HUES6 (cell line): ENCODE results near the gene FAM32A.

Experiments
- H3K27ac ChIP-seq: 2 replicates; pipeline ENCODE4 v1.7.0; 2013; ENCODE audit warnings: low read depth, mild to moderate bottlenecking, low read length, inconsistent platforms
- H3K27me3 ChIP-seq: 2 replicates; pipeline ENCODE4 v1.6.1; 2013; ENCODE audit warnings: low read length; ENCODE audit not compliant: control insufficient read depth, insufficient read depth
- H3K36me3 ChIP-seq: 2 replicates; pipeline ENCODE4 v1.6.1; 2013; ENCODE audit warnings: low read length; ENCODE audit not compliant: control insufficient read depth, insufficient read depth
- H3K4me1 ChIP-seq: 2 replicates; pipeline ENCODE4 v1.6.1; 2013; ENCODE audit warnings: low read length; ENCODE audit not compliant: control insufficient read depth, insufficient read depth
- H3K4me3 ChIP-seq: 2 replicates; pipeline ENCODE4 v1.5.1; 2013; ENCODE audit warnings: low read depth, low read length
- H3K9ac ChIP-seq: one replicate; pipeline ENCODE4 v1.6.1; 2013; ENCODE audit warnings: mild to moderate bottlenecking, low read length
- H3K9me3 ChIP-seq: 2 replicates; pipeline ENCODE4 v1.6.1; 2013; ENCODE audit warnings: low read depth, low read length; ENCODE audit not compliant: control insufficient read depth, insufficient read depth

Gene FAM32A

DNA sequence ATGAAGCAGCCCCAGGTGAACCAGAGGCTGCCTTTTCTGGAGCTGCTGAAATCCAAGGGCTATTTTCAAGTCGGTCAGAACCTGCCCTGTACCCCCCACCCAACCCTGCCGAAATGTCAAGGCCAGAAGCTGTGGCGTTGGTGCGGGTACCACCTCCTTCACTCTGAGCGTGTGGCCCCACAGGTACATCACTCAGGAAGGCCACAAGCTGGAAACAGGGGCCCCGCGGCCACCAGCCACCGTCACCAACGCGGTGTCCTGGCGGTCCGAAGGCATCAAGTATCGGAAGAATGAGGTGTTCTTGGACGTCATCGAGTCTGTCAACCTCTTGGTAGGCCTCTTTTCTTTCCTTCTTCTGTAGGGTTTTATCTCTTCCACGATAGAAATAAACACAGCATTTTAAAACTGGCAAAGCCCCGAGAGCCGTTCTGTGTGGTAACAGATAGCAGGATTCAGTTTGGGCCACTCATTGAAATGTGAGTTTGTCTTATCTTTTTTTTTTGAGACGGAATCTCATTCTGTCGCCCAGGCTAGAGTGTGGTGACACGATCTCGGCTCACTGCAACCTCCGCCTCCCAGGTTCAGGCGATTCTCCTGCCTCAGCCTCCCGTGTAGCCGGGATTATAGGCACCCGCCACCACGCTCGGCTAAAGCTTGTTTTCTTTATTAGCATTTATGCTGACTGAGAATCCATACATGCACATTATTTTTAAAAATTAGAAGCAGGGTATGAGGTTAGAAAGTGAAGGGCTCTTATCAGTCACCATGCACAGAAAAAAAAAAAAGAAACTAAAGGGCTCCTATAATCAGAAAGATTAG lies 23.8 kb downstream of the FAM32A start:
- Histone ChIP-seq H3K9ac (no peak overlapping the region), H3K4me3 (no peak overlapping the region), H3K36me3 (peaks cover 56% of the 10 kb centered on the region), H3K4me1 (no peaks in the 10 kb centered on the region), H3K9me3 (no peaks in the 10 kb centered on the region), H3K27me3 (no peaks in the 10 kb centered on the region), H3K27ac (no peak overlapping the region)

DNA sequence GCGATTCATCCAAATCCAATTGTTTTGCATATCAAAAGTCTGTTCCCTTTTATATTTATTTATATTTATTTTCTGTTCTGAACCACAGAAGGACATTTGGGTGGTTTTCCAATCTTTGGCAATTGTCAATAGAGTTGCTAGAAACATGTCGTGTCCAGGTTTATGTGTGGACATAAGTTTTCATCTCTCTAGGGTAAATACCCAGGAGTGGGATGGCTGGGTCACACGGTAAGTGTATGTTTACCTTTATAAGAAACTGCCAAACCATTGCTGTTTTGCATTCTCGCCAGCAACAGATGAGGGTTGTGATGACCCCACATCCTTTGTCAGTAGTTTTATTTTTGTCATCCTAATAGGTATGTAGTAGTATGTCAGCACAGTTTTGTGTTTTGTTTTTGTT lies 25.0 kb downstream of the FAM32A start:
- Histone ChIP-seq H3K9ac (no peak overlapping the region), H3K4me3 (no peak overlapping the region), H3K4me1 (no peaks in the 10 kb centered on the region), H3K27me3 (no peaks in the 10 kb centered on the region), H3K36me3 (peaks cover 49% of the 10 kb centered on the region), H3K27ac (no peak overlapping the region), H3K9me3 (no peaks in the 10 kb centered on the region)

DNA sequence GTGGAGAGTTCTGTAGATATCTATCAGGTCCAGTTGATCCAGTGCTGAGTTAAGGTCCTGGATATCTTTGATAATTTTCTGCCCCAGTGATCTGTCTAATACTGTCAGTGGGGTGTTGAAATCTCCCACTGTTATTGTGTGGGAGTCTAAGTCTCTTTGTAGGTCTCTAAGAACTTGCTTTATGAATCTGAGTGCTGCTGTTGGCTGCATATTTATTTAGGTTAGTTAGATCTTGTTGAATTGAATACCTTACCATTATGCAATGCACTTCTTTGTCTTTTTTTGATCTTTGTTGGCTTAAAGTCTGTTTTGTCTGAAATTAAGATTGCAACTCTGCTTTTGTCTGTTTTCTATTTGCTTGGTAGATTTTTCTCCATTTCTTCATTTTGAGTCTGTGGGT lies 27.9 kb downstream of the FAM32A start:
- Histone ChIP-seq H3K36me3 (peaks cover 23% of the 10 kb centered on the region), H3K27me3 (no peaks in the 10 kb centered on the region), H3K4me3 (no peak overlapping the region), H3K27ac (no peak overlapping the region), H3K9me3 (no peaks in the 10 kb centered on the region), H3K4me1 (no peaks in the 10 kb centered on the region), H3K9ac (no peak overlapping the region)

DNA sequence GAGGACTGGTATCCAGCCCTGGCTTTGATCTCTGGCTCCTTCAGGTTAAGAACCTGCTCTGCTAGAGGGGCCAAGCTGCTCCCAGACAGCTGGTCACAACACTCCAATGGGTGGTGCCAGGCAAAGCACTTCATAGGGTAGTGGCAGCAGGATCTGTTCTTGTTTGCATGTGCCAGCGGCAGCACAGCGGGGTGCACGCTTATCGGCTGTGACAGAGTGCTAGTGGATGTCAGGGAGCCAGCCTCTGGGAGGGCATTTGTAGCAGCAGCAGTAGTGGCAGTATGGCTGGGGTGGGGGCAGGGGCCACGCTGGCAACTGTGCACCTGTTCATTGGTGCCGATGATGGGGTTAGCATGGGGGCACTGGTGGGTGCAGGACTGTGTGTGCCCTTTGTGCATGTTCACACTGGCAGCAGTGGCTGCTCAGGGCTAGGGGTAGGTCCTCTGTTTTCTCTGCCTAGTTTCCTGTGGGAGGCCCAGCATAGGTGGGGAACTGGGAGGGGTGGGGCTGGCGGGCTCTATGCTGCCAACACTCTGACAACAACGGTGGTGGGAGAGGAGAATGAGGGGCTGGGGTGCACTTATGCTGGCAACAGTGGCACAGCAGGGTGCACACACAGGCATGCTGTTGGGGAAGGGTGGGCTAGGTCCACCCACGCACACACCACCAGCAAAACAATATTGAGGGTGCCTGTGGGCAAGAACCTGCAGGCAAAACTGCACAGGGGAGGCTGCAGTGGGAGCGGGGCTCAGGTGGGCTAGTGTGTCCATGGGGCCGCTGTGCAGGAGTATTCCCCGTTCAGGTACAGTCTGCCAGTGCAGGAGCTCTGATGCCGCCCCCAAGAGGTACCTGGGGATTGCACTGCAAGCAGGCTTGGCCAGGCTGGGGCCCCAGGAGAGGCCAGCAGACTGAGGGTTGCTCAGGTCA lies 31.8 kb downstream of the FAM32A start:
- H3K27ac ChIP-seq: no peak overlapping the region
- H3K9me3 ChIP-seq: peaks cover 25% of the 10 kb centered on the region
- H3K4me3 ChIP-seq: no peak overlapping the region
- H3K4me1 ChIP-seq: no peaks in the 10 kb centered on the region
- no peaks in the 10 kb centered on the region for H3K27me3 ChIP-seq
- peaks cover 19% of the 10 kb centered on the region for H3K36me3 ChIP-seq
- H3K9ac ChIP-seq: no peak overlapping the region

DNA sequence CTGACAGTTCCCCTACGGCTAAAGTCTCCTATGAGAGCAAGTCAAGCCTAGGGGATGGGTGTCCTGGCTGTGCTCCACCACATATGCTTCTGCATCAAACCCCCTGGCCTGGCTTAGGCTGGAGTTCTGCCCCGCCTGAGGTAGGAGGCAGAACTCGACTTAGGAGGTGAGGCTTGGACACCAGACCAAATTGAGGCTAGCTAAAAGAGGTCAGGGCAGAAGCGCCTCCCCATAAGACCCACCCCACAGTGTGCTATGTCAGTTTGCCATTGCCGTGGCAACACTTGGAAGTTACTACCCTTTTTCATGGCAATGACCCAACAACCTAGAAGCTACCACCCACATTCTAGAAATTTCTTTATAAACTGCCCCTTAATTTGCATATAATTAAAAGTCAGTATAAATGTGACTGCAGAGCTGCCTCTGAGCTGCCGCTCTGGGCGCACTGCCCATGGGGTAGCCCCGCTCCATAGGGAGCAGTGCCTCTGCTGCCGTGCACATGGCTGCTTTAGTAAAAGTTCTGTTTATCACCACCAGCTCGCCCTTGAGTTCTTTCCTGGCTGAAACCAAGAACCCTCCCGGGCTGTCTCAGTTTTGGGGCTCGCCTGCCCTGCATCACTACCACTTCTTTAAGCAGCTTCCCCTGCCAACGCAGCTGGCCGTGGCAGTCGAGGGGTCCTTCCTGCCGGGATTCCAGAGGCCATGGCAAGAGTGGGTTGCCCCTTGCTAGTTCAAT lies 32.7 kb downstream of the FAM32A start:
- peaks cover 25% of the 10 kb centered on the region for H3K36me3 ChIP-seq
- no peaks in the 10 kb centered on the region for H3K27me3 ChIP-seq
- no peak overlapping the region for H3K4me3 ChIP-seq
- H3K4me1 ChIP-seq: no peaks in the 10 kb centered on the region
- H3K9ac ChIP-seq: no peak overlapping the region
- no peak overlapping the region for H3K27ac ChIP-seq
- H3K9me3 ChIP-seq: peaks cover 25% of the 10 kb centered on the region

DNA sequence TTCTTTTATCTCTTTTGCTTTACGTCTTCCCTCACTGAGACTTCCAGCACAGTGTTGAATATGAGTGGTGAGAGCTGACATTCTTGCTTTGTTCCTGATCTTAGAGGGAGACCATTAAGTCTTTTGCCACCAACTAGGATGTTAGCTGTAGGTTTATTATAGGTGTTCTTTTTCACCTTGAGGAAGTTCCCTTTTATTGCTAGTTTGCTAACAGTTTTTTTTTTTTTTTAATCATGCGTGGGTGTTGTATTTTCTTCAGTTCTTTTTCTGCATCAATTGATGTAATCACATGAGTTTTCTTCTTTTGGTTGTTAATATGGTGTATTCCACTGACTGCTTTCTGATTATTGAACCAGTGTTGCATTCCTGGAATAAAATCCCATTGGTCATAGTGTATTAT lies 33.6 kb downstream of the FAM32A start:
- Histone ChIP-seq H3K36me3 (peaks cover 35% of the 10 kb centered on the region), H3K27me3 (no peaks in the 10 kb centered on the region), H3K9ac (no peak overlapping the region), H3K27ac (no peak overlapping the region), H3K9me3 (peaks cover 25% of the 10 kb centered on the region), H3K4me3 (no peak overlapping the region), H3K4me1 (no peaks in the 10 kb centered on the region)

DNA sequence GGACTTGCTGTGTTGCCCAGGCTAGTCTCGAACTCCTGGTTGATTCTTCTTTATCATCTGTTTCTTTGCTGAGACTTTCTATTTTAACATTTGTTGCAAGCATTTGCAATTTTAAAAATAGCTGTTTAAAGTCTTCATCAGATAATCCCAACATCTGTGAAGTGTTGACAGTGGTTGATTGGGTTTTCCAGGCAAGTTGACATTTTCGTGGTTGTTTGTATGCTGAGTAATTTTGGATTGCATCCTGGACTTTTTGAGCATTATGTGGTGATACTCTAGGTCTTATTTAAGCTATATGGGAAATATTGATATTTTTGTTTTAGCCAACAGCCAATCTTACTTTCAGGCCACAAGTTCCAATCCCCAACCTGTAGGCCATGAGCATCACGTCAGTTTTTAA lies 37.6 kb downstream of the FAM32A start:
- peaks cover 64% of the 10 kb centered on the region for H3K36me3 ChIP-seq

DNA sequence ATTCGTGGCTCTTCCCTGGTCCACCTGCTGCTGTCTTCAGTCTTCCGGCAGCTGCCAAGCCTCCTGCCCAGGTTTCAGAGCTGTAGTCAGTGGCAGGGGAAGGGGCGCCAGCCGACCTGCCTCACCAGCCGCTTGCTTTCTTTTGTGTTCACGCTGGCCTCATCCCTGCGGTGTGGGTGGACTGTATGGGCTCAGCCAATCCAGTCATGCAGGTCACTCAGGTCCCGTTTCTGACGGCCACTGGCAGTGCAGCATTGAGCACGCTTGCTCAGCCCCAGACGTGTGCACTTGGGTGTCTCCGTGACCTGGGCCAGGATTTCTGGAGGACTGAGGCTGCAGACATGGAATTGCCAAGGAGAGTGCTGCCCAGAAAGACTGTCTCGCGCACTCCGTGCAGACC lies 38.5 kb downstream of the FAM32A start:
- H3K36me3 ChIP-seq: peaks cover 73% of the 10 kb centered on the region
- no peak overlapping the region for H3K4me3 ChIP-seq
- no peaks in the 10 kb centered on the region for H3K4me1 ChIP-seq
- no peaks in the 10 kb centered on the region for H3K27me3 ChIP-seq
- H3K9ac ChIP-seq: no peak overlapping the region
- no peak overlapping the region for H3K27ac ChIP-seq
- H3K9me3 ChIP-seq: peaks cover 25% of the 10 kb centered on the region

More for the DNA sequence above, 37.6 kb downstream of the FAM32A start:
- H3K27ac ChIP-seq: no peak overlapping the region
- peaks cover 25% of the 10 kb centered on the region for H3K9me3 ChIP-seq
- H3K4me3 ChIP-seq: no peak overlapping the region
- no peaks in the 10 kb centered on the region for H3K27me3 ChIP-seq
- H3K9ac ChIP-seq: no peak overlapping the region
- no peaks in the 10 kb centered on the region for H3K4me1 ChIP-seq

DNA sequence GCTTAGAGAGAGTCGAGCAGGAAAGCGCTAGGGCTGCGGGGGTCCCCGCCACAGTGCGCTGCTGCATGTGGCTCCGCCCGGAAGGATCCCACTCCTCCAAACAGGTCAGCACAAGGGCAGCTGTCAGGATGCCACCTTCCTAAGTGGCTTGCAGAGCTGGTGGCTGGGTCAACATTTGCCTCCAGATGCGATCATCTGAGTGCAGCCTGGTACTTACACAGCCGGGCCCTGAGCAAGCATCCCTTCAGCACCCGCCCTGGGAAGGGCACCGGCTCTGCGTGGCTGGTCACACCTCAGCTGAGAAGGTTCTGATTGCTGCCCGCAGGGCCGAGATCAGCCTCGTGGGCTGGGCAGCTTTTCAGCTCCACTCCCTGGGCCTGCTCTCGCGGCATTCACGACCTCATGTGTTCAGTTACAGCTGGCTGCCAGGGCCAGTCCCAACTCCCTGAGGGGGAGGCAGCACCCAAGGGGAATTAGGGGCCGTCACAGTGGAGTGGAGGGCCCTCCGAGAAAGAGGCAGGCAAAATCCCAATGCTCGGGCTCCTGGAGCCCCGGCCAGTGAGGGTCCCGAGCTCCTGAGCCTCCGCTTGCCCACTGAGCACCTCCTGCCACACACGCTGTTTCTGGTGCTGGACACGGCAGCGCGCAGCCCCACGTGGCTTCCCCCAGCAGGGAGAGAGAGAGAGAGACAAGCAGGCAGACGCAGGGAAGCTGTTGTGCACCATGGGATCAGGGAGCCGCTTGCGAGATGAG lies 39.3 kb downstream of the FAM32A start:
- peaks cover 80% of the 10 kb centered on the region for H3K36me3 ChIP-seq
- H3K9ac ChIP-seq: no peak overlapping the region
- no peaks in the 10 kb centered on the region for H3K4me1 ChIP-seq
- H3K27me3 ChIP-seq: no peaks in the 10 kb centered on the region
- peaks cover 25% of the 10 kb centered on the region for H3K9me3 ChIP-seq
- no peak overlapping the region for H3K27ac ChIP-seq
- H3K4me3 ChIP-seq: no peak overlapping the region
